Upper lobe of left lung (tissue), 6 donors: Measurements from ENCODE around the gene ADK. TPM values are rescaled to one million over a fixed set of nuclear protein-coding genes. Genes with fewer than 3 reads are reported as not detected.

Source experiments
- ATAC-seq, 2 donors: fragments of 200-7000 bp; cut with Tn5 transposase; one replicate each; pipeline ENCODE4 v1.9.1; 2022; ENCODE audit warnings: mild to moderate bottlenecking in 2 of 2, moderate library complexity in 2 of 2; ENCODE audit not compliant: low FRiP score in 2 of 2
- DNase-seq, 2 donors: peaks; one replicate each; pipeline ENCODE4 v3.0.0-alpha.2; 2019 to 2020
- H3K27ac ChIP-seq, 4 donors: fragments of 200-600 bp; sonication (generic); one replicate each; pipeline ENCODE4 v1.5.1; 2016 to 2019
- H3K27me3 ChIP-seq, 4 donors: fragments of 200-600 bp; sonication (generic); one replicate each; pipeline ENCODE4 v1.5.1; 2017 to 2019
- H3K36me3 ChIP-seq, 4 donors: fragments of 200-600 bp; sonication (generic); one replicate each; pipeline ENCODE4 v1.5.1; 2016 to 2019
- H3K4me1 ChIP-seq, 4 donors: fragments of 200-600 bp; sonication (generic); one replicate each; pipeline ENCODE4 v1.5.1; 2018 to 2019
- H3K4me3 ChIP-seq, 4 donors: fragments of 200-600 bp; sonication (generic); one replicate each; pipeline ENCODE4 v1.5.1; 2017 to 2019; ENCODE audit warnings: mild to moderate bottlenecking in 2 of 4, moderate library complexity in 1 of 4
- H3K9me3 ChIP-seq, 4 donors: fragments of 200-600 bp; sonication (generic); one replicate each; pipeline ENCODE4 v1.5.1; 2018 to 2019
- CTCF ChIP-seq, 6 experiments: fragments of 450-650 bp in 4 of 6; fragments of 200-600 bp in 2 of 6; sonication (generic) in 2 of 6; IDR thresholded peaks; one replicate each; pipeline ENCODE4 v1.5.1; 2016 to 2019; ENCODE audit warnings: antibody characterized with exemption in 6 of 6
- EP300 ChIP-seq, 4 donors: sonication (generic); formaldehyde crosslinking; IDR thresholded peaks; one replicate each; pipeline ENCODE4 v1.5.1; 2017; ENCODE audit warnings: antibody characterized with exemption in 4 of 4, control low read depth in 2 of 4
- POLR2A ChIP-seq, 4 donors: fragments of 450-650 bp; IDR thresholded peaks; one replicate each; pipeline ENCODE4 v1.5.1; 2016 to 2017; ENCODE audit warnings: antibody characterized with exemption in 4 of 4, mild to moderate bottlenecking in 2 of 4
- POLR2AphosphoS5 ChIP-seq, 2 donors: sonication (generic); formaldehyde crosslinking; IDR thresholded peaks; one replicate each; pipeline ENCODE4 v1.5.1; 2017; ENCODE audit warnings: antibody characterized with exemption in 2 of 2
- WGBS, 2 donors: methylation state at CpG; one replicate each; pipeline ENCODE4 v1.1.5; 2017 to 2018; 5-methylcytosine and 5-hydroxymethylcytosine counted together
- total RNA-seq, 6 donors: library from RNA; depleted of rRNA in 4 of 6; stranded (reverse); fragments of >200 nt in 4 of 6; gene quantifications; one replicate each; pipeline versions ENCODE4 v1.1.0 to v1.2.1, GENCODE V29; 2016 to 2021
- donor health status: DM: no; HTN: no; CAD: no; lungs with moderate emphysema.
- donor health status: DM: no; HTN: yes; CAD: no; lungs with severe emphysema.

The ADK gene
- total RNA-seq, 6 donors from 2014 or later, result 27.9 to 123 (median 48.1) TPM

- ATAC-seq (no peak), DNase-seq (no peak)
- no peaks in the 10 kb centered on the region for H3K36me3 ChIP-seq
- no peak for TF ChIP-seq POLR2A (IDR thresholded peaks at IDR 0.05)
- TF ChIP-seq CTCF (IDR thresholded peaks at IDR 0.05), result no peak
- no peak for TF ChIP-seq EP300 (IDR thresholded peaks at IDR 0.05)
- no peak for TF ChIP-seq POLR2AphosphoS5 (IDR thresholded peaks at IDR 0.05)
- no peak overlapping the region for H3K4me3 ChIP-seq
- H3K27me3 ChIP-seq, result no peaks in the 10 kb centered on the region
- H3K27ac ChIP-seq, result no peak overlapping the region
- WGBS, 2 donors, result 93 to 98% methylated on average over 2 of the region's 2 CpGs
- no peaks in the 10 kb centered on the region for H3K4me1 ChIP-seq
- no peaks in the 10 kb centered on the region for H3K9me3 ChIP-seq
Observed at GRCh38 chr10:74600170-74600569, 449.1 kb downstream of the ADK start.

GRCh38 chr10:74602576-74602975 is 451.6 kb downstream of the ADK start:
- H3K4me3 ChIP-seq, result no peak overlapping the region
- H3K27ac ChIP-seq, result no peak overlapping the region
- no peaks in the 10 kb centered on the region for H3K4me1 ChIP-seq
- TF ChIP-seq EP300 (IDR thresholded peaks at IDR 0.05) (no peak), POLR2AphosphoS5 (IDR thresholded peaks at IDR 0.05) (no peak), POLR2A (IDR thresholded peaks at IDR 0.05) (no peak), CTCF (IDR thresholded peaks at IDR 0.05) (no peak)
- no peaks in the 10 kb centered on the region for H3K9me3 ChIP-seq
- H3K36me3 ChIP-seq, result no peaks in the 10 kb centered on the region
- H3K27me3 ChIP-seq, result no peaks in the 10 kb centered on the region
- DNase-seq, result no peak
- no peak for ATAC-seq
- 92 to 98% methylated on average over 2 of the region's 2 CpGs for WGBS, 2 donors

GRCh38 chr10:74610299-74610698 is 459.3 kb downstream of the ADK start:
- no peak for TF ChIP-seq CTCF (IDR thresholded peaks at IDR 0.05)
- no peak for TF ChIP-seq POLR2A (IDR thresholded peaks at IDR 0.05)
- TF ChIP-seq EP300 (IDR thresholded peaks at IDR 0.05), result no peak
- TF ChIP-seq POLR2AphosphoS5 (IDR thresholded peaks at IDR 0.05), result no peak
- Histone ChIP-seq H3K27ac (no peak overlapping the region), H3K27me3 (no peaks in the 10 kb centered on the region), H3K4me1 (no peaks in the 10 kb centered on the region), H3K4me3 (no peak overlapping the region), H3K36me3 (no peaks in the 10 kb centered on the region), H3K9me3 (no peaks in the 10 kb centered on the region)
- DNase-seq, result no peak
- ATAC-seq, result no peak

DNA sequence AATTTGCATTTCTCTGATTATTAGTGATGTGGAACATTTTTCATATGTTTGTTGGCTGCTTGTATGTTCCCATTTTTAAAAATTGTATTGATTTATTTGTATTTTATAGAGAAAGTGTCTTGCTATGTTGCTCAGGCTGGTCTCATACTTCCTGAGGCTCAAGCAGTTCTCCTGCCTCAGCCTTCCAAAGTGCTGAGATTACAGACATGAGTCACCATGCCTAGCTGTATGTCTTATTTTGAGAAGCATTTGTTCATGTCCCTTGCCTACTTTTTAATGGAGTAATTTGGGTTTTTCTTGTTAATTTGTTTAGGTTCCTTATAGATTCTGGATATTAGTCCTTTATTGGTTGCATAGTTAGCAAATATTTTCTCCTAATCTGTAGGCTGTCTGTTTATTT is 461.2 kb downstream of the ADK start:
- TF ChIP-seq POLR2AphosphoS5 (IDR thresholded peaks at IDR 0.05), result no peak
- no peak for TF ChIP-seq EP300 (IDR thresholded peaks at IDR 0.05)
- TF ChIP-seq CTCF (IDR thresholded peaks at IDR 0.05), result no peak
- TF ChIP-seq POLR2A (IDR thresholded peaks at IDR 0.05), result no peak
- H3K27ac ChIP-seq, result no peak overlapping the region
- no peak overlapping the region for H3K4me3 ChIP-seq
- no peaks in the 10 kb centered on the region for H3K27me3 ChIP-seq
- no peaks in the 10 kb centered on the region for H3K4me1 ChIP-seq
- no peaks in the 10 kb centered on the region for H3K36me3 ChIP-seq
- no peaks in the 10 kb centered on the region for H3K9me3 ChIP-seq
- ATAC-seq (no peak), DNase-seq (no peak)

GRCh38 chr10:74620626-74621025 is 469.6 kb downstream of the ADK start:
- no peaks in the 10 kb centered on the region for H3K36me3 ChIP-seq
- peaks cover 0 to 3% (median 0%) of the 10 kb centered on the region in 4 donors for H3K9me3 ChIP-seq
- H3K27ac ChIP-seq, result no peak overlapping the region
- DNase-seq, result no peak
- ATAC-seq, result no peak
- no peaks in the 10 kb centered on the region for H3K4me1 ChIP-seq
- no peaks in the 10 kb centered on the region for H3K27me3 ChIP-seq
- TF ChIP-seq POLR2A (IDR thresholded peaks at IDR 0.05) (no peak), EP300 (IDR thresholded peaks at IDR 0.05) (no peak), POLR2AphosphoS5 (IDR thresholded peaks at IDR 0.05) (no peak), CTCF (IDR thresholded peaks at IDR 0.05) (no peak)
- H3K4me3 ChIP-seq, result no peak overlapping the region
